Measurements from ENCODE around the gene TNS1. TPM values are rescaled to one million over a fixed set of nuclear protein-coding genes. Genes with fewer than 3 reads are reported as not detected.

The TNS1 gene
- total and polyA plus RNA-seq, 9 of the 15 experiments (the other 6 are each of a cell fraction or from before 2014, with no cell fraction given), result 0.13 to 2.7 (median 0.77) TPM

Small RNA genes lying within 50 kb of the gene (microRNA-seq; reads per million reads assigned to microRNA genes)
- not detected for gene MIR6809 (ENCODE audit: borderline microRNAs expressed)

Small RNA genes lying within 50 kb of the gene (small RNA-seq; reads per million reads assigned to genes)
- gene MIR6809, result not detected

Other genes with a start within 250 kb of the TNS1 start
- gene RUFY4, start 66.3 kb upstream of the TNS1 start, total RNA-seq (2014; rRNA removed), result not detected in 2 replicates
- gene RUFY4, start 66.3 kb upstream of the TNS1 start, total RNA-seq (2014; rRNA removed; fragmentation: Illumina TruSeq; extraction: Trizol), result not detected in 2 replicates
- gene RUFY4, start 66.3 kb upstream of the TNS1 start, total RNA-seq (2015; rRNA removed; fragmentation: Illumina TruSeq; extraction: Trizol), result not detected in 2 replicates
- gene RUFY4, start 66.3 kb upstream of the TNS1 start, total RNA-seq (2021), result not detected in 2 replicates
- not detected in 2 replicates for gene RUFY4, start 66.3 kb upstream of the TNS1 start, polyA plus RNA-seq (2011; rRNA removed)
- not detected in 2 replicates for gene RUFY4, start 66.3 kb upstream of the TNS1 start, polyA plus RNA-seq (2014; fragmentation: Illumina TruSeq; extraction: Trizol)
- not detected for gene RUFY4, start 66.3 kb upstream of the TNS1 start, polyA plus RNA-seq (2014; fragmentation: Nextera tagmentation; extraction: Ambion mirVana)
- gene RUFY4, start 66.3 kb upstream of the TNS1 start, polyA plus RNA-seq (2014; rRNA removed), result not detected in 2 replicates
- not detected in 2 replicates for gene CXCR2, start 123.0 kb upstream of the TNS1 start, total RNA-seq (2014; rRNA removed)
- gene CXCR2, start 123.0 kb upstream of the TNS1 start, total RNA-seq (2014; rRNA removed; fragmentation: Illumina TruSeq; extraction: Trizol), result not detected in 2 replicates
- gene CXCR2, start 123.0 kb upstream of the TNS1 start, total RNA-seq (2015; rRNA removed; fragmentation: Illumina TruSeq; extraction: Trizol), result not detected in 2 replicates
- not detected in 2 replicates for gene CXCR2, start 123.0 kb upstream of the TNS1 start, total RNA-seq (2021)
- gene CXCR2, start 123.0 kb upstream of the TNS1 start, polyA plus RNA-seq (2011; rRNA removed), result not detected in 2 replicates
- not detected in 2 replicates for gene CXCR2, start 123.0 kb upstream of the TNS1 start, polyA plus RNA-seq (2014; fragmentation: Illumina TruSeq; extraction: Trizol)
- not detected for gene CXCR2, start 123.0 kb upstream of the TNS1 start, polyA plus RNA-seq (2014; fragmentation: Nextera tagmentation; extraction: Ambion mirVana)
- gene CXCR2, start 123.0 kb upstream of the TNS1 start, polyA plus RNA-seq (2014; rRNA removed), result not detected in 2 replicates
- gene CXCR1, start 164.0 kb upstream of the TNS1 start, total RNA-seq (2014; rRNA removed), result not detected in 2 replicates
- gene CXCR1, start 164.0 kb upstream of the TNS1 start, total RNA-seq (2014; rRNA removed; fragmentation: Illumina TruSeq; extraction: Trizol), result not detected in 2 replicates
- not detected in 2 replicates for gene CXCR1, start 164.0 kb upstream of the TNS1 start, total RNA-seq (2015; rRNA removed; fragmentation: Illumina TruSeq; extraction: Trizol)
- not detected in 2 replicates for gene CXCR1, start 164.0 kb upstream of the TNS1 start, total RNA-seq (2021)
- not detected in 2 replicates for gene CXCR1, start 164.0 kb upstream of the TNS1 start, polyA plus RNA-seq (2011; rRNA removed)
- not detected in 2 replicates for gene CXCR1, start 164.0 kb upstream of the TNS1 start, polyA plus RNA-seq (2014; fragmentation: Illumina TruSeq; extraction: Trizol)
- not detected for gene CXCR1, start 164.0 kb upstream of the TNS1 start, polyA plus RNA-seq (2014; fragmentation: Nextera tagmentation; extraction: Ambion mirVana)
- gene CXCR1, start 164.0 kb upstream of the TNS1 start, polyA plus RNA-seq (2014; rRNA removed), result not detected in 2 replicates
- 81.9 and 83.6 TPM in 2 replicates for gene ARPC2, start 214.2 kb upstream of the TNS1 start, total RNA-seq (2014; rRNA removed)
- 89.4 and 93.0 TPM in 2 replicates for gene ARPC2, start 214.2 kb upstream of the TNS1 start, total RNA-seq (2014; rRNA removed; fragmentation: Illumina TruSeq; extraction: Trizol)
- 101 and 111 TPM in 2 replicates for gene ARPC2, start 214.2 kb upstream of the TNS1 start, total RNA-seq (2015; rRNA removed; fragmentation: Illumina TruSeq; extraction: Trizol)
- gene ARPC2, start 214.2 kb upstream of the TNS1 start, total RNA-seq (2021), result 81.4 and 91.5 TPM in 2 replicates
- 178 and 187 TPM in 2 replicates for gene ARPC2, start 214.2 kb upstream of the TNS1 start, polyA plus RNA-seq (2011; rRNA removed)
- gene ARPC2, start 214.2 kb upstream of the TNS1 start, polyA plus RNA-seq (2014; fragmentation: Illumina TruSeq; extraction: Trizol), result 127 and 152 TPM in 2 replicates
- 100 to 1,000 TPM in 1 of 2 experiments, 10 to 100 TPM in 1; 94.0 to 103 TPM for gene ARPC2, start 214.2 kb upstream of the TNS1 start, polyA plus RNA-seq (2014; fragmentation: Nextera tagmentation; extraction: Ambion mirVana)
- gene ARPC2, start 214.2 kb upstream of the TNS1 start, polyA plus RNA-seq (2014; rRNA removed), result 122 and 126 TPM in 2 replicates

Data from K562 (cell line).